Measurements from ENCODE around the gene KY.

Gene KY

DNA sequence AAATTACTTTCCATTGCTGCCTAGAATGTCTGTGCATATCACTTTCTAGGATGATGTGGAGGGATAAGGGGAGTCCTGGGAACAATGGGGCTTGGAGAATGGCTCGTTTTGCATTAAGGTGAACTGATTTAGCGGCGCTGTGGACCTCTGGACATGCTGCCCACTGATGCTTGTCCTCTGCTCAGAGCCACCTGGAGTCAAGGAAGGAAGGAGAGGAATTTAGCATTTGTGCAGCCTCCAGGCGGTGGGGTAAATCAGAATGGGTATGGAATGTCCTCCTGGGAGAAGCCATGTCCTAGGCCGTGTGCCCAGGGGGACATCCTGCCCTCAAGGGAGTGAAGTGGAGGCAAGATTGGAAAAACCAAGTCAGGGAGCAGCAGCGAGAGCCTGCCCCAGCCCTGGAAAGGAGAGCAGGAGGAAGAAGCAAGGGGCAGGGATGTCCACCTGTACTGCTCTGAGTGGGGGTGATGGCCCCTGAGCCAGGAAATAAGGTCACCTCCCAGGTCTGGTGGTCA, 37.8 kb downstream of the KY start:
- Histone ChIP-seq H4K20me1 (no peaks in the 10 kb centered on the region), H3K27ac (no peak overlapping the region), H3K4me2 (no peak overlapping the region), H3K36me3 (no peaks in the 10 kb centered on the region), H3K9me3 (no peaks in the 10 kb centered on the region), H3K4me3 (no peak overlapping the region), H3K27me3 (no peaks in the 10 kb centered on the region), H3K9ac (no peak overlapping the region), H3K4me1 (peaks cover 12% of the 10 kb centered on the region)
- no peak for TF ChIP-seq Cebpa-rat (IDR thresholded peaks at IDR 0.05)

DNA sequence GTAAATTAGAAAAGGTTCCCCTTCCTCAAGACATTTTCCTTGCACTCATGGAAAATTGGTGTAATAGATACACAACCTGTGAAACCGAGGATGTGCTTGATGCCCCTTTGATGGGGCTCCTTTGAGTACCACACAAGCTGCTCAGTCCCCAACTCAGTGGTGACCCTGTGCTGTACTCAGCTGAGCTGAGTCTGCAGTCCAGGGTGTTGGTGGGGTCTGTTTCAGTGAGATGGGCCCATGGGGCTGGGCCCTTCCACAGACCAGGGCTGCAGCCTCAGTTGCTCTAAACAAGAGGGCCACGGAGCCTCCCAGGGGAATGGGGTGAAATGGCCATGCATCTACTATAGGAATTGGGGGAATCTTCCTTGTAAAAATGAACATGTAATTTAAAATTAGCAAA, 39.3 kb downstream of the KY start:
- Histone ChIP-seq H3K9ac (no peak overlapping the region), H3K4me3 (no peak overlapping the region), H4K20me1 (no peaks in the 10 kb centered on the region), H3K4me1 (peaks cover 22% of the 10 kb centered on the region), H3K27ac (no peak overlapping the region), H3K4me2 (no peak overlapping the region), H3K36me3 (no peaks in the 10 kb centered on the region), H3K27me3 (no peaks in the 10 kb centered on the region), H3K9me3 (no peaks in the 10 kb centered on the region)
- TF ChIP-seq Cebpa-rat (IDR thresholded peaks at IDR 0.05) = no peak

DNA sequence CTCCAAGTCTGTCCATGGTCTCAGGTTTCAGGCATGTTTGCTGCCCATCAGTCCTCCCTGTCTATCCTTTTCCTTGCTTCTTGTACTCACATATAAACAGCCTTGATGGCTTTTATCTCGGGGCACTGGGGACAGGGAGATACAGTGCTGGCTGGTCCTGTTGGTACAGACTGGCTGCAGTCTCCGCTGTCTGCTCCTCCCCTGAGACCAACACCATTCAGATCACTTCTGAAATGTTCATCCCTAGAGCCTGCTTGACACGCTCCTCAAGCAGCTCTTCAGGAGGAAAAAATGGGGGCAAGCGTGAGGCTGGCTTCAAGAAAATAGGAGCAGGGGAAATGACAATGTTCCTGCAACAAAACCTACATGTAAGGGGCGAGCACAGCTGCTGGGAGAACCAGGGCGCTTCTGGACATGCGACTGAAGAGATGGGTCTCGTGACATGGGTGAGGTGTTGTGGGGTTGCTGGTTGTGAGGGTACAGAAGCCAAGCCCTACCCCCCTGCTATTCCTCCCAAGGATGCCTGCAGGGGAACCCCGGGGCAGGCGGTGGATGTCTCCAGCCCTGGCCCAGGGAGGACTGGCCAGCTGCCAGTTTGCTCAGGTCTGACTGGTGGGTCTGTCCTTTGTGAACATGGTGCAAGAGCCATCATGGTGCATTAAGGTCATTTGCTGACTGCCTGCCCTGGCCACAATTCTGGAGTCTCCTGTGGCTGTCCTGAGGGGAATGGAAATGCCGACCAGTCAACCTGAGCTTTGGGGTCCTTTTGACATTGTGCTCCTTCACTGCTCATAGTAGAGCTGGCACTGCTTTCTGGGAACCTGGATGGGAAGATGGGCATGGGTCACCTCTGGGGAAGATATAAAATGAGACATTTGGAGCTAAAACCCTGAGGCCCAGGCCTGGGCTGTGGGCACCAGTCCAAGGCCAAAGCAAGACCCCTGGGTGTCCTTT, 40.1 kb downstream of the KY start:
- Histone ChIP-seq H3K4me2 (no peak overlapping the region), H3K27ac (no peak overlapping the region), H3K9me3 (no peaks in the 10 kb centered on the region), H3K36me3 (no peaks in the 10 kb centered on the region), H3K9ac (no peak overlapping the region), H3K27me3 (no peaks in the 10 kb centered on the region), H3K4me1 (peaks cover 30% of the 10 kb centered on the region), H3K4me3 (no peak overlapping the region), H4K20me1 (no peaks in the 10 kb centered on the region)
- no peak for TF ChIP-seq Cebpa-rat (IDR thresholded peaks at IDR 0.05)

DNA sequence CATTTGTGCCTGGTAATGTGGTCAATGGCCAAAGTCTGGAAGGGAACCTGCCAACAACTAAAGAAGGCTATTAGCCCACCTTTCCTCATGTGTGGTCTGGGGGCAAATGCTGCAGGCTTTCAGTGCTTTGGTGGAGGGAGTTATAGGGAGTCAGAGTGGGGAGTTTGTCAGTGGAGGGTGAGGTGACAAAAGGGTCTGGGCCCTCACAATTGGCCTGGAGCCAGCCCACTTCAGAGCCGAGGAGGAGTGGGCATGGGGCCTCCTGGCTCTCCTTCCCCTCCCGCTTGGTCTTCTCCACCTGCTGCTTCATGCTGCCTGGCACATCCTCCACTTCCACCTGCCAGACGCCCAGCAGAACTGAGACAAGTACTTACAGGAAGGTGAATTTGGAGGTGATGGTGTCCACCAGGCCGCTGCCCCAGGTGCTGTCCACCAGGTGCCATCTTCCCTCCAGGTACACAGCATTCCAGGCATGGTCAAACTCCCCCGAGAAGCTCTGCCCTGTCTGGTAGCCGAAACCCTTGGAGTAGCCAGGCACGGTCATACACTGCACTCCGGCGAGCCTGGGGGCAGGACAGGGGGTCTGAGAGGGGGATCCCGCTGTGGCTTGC, 40.9 kb downstream of the KY start:
- peaks cover 35% of the 10 kb centered on the region for H3K4me1 ChIP-seq
- H3K4me3 ChIP-seq = no peak overlapping the region
- H3K4me2 ChIP-seq = no peak overlapping the region
- no peak for TF ChIP-seq Cebpa-rat (IDR thresholded peaks at IDR 0.05)
- H3K27me3 ChIP-seq = no peaks in the 10 kb centered on the region
- no peak overlapping the region for H3K27ac ChIP-seq
- no peaks in the 10 kb centered on the region for H4K20me1 ChIP-seq
- H3K9me3 ChIP-seq = no peaks in the 10 kb centered on the region
- H3K36me3 ChIP-seq = no peaks in the 10 kb centered on the region
- no peak overlapping the region for H3K9ac ChIP-seq

DNA sequence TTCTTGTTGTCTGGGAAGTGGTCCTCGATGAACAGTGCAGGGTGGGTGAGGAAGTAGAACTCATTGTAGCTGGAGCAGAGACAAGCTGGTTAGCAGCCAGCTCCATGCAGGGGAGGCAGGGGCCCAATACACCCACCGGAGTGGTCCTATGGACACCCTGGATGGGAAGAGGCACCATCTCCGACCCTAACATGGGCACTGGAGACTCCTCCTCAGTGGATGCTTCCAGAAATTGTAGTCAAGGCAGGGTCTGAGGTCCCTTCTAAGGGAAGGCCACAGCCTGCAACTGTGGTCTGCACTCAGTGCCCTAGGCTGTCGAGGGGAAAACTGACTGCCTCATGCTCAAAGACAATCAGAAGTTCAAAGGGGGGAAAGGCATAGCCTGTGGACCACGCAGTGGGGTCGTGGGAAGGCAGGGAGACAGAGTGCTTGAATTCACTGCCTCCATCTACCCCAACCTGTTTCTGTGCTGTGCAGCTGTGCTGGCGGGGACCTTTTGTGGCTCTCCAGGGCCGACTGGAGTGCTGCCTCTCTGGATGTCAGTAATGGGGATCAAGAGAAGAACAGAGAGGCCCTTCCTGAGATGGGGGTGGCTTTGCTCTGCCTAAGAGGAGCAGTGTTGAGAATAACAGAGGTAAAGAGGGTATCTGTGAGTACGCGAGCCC, 41.9 kb downstream of the KY start:
- no peaks in the 10 kb centered on the region for H4K20me1 ChIP-seq
- no peak overlapping the region for H3K4me3 ChIP-seq
- H3K36me3 ChIP-seq = no peaks in the 10 kb centered on the region
- no peaks in the 10 kb centered on the region for H3K9me3 ChIP-seq
- peaks cover 35% of the 10 kb centered on the region for H3K4me1 ChIP-seq
- H3K27ac ChIP-seq = no peak overlapping the region
- no peaks in the 10 kb centered on the region for H3K27me3 ChIP-seq
- H3K9ac ChIP-seq = no peak overlapping the region
- no peak for TF ChIP-seq Cebpa-rat (IDR thresholded peaks at IDR 0.05)
- H3K4me2 ChIP-seq = no peak overlapping the region

DNA sequence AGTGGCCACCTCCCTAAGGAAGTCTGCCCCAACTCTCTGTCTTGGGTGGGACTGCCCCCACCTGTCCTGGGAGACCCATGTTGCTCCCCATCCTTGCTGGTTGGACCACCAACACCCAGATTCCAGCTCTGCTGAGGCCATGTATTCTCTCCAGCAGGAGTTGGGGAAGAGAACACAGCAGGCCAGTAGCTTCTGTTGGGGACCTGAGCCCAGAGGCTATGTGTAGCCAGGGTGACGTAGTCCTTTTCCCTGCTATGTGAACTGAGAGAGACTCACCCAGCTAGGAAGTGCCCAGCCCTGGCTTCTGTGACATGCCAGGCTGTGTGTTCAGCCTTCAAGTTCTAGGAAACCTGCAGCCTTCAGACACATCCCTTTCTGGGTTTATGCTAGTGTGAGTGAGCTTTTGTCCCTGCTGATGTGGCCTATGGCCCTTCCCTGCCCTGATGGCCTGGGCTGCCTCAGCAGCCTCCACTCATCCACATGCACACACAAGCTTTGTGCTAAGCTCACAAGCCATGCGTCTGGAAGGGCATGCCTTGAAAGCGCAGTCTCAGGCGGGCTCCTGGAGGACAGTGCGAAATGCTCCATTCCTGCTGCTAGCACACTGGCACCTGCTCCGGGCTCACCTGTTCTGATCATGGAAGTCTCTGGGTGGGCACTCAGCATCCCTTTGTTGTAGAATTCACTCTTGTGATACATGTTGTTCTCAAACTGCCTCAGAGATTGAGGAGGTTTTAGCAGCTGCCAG, 42.6 kb downstream of the KY start:
- no peak overlapping the region for H3K9ac ChIP-seq
- peak overlapping the region; percentile 62 for H3K4me2 ChIP-seq
- no peaks in the 10 kb centered on the region for H4K20me1 ChIP-seq
- H3K27ac ChIP-seq = peak overlapping the region; percentile 10; the same call in 1 of the 2 replicates
- peaks cover 42% of the 10 kb centered on the region for H3K4me1 ChIP-seq
- H3K36me3 ChIP-seq = no peaks in the 10 kb centered on the region
- no peak for TF ChIP-seq Cebpa-rat (IDR thresholded peaks at IDR 0.05)
- H3K27me3 ChIP-seq = no peaks in the 10 kb centered on the region
- no peaks in the 10 kb centered on the region for H3K9me3 ChIP-seq
- no peak overlapping the region for H3K4me3 ChIP-seq

DNA sequence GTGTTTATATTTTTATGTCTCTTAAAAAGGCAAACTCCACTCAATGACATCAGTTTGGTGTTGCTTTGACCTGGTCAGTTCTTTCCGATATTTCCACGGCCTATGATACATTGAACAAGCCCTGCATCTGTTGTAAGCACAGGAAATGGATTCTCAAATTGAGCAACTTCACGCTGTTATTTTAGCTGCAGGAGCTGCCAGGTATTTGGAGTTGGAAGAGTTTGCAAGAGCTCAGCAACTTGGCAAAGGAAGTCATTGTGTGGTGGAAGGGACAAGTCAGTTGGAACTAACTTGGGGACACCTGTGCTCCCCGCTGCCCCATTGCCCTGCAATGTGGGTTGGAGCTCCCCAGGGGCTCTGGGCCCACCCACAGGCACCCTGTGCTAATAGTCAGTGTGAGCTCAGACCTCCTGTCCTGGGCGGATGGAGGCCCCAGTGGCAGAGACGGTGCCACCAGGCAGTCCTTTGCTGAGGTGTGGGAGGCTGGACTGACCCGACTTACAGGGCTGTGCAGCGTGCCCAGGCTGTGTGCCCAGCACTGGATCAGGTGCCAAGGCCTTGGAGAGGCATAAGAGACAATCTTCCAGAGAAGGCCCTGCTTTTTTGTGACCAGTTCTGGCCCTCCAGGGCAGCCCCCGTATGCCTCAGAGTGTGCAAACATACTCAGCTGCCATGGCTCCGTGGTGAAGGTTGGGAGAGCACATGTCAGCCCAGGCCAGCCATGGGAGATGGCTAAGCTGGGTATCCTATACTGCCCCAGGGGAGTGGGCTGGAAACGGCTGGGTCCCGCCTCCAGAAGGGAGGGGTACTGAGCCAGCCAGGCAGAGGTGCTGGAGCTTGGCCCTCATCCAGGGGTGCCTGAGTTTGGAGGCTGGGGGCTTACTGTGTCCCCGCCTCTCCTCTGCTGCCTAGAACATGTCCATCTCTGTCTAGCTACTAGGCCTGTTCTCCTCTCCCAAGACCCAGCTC, 43.5 kb downstream of the KY start:
- TF ChIP-seq Cebpa-rat (IDR thresholded peaks at IDR 0.05) = no peak
- H3K36me3 ChIP-seq = no peaks in the 10 kb centered on the region
- no peak overlapping the region for H3K9ac ChIP-seq
- peaks cover 5% of the 10 kb centered on the region; the same call in 1 of the 2 replicates for H4K20me1 ChIP-seq
- H3K4me2 ChIP-seq = peak overlapping the region; percentile 62
- H3K4me3 ChIP-seq = no peak overlapping the region
- peaks cover 51% of the 10 kb centered on the region for H3K4me1 ChIP-seq
- H3K9me3 ChIP-seq = no peaks in the 10 kb centered on the region
- H3K27me3 ChIP-seq = no peaks in the 10 kb centered on the region
- H3K27ac ChIP-seq = peak overlapping the region; percentile 10; the same call in 1 of the 2 replicates

All from BLaER1 (cell line).